ENCODE measurements around the gene GMDS. TPM values are rescaled to one million over a fixed set of nuclear protein-coding genes. Genes with fewer than 3 reads are reported as not detected.

GMDS gene
- total and polyA plus RNA-seq, 4 donors, result 7.3 to 28.3 (median 16.1) TPM

- Histone ChIP-seq H3K4me3 (no peak overlapping the region), H3K27me3 (ENCODE audit: control insufficient read depth in 3 of 3, insufficient read depth in 3 of 3, low read length in 2 of 3) (no peaks in the 10 kb centered on the region), H3K9ac (ENCODE audit: insufficient read depth in 1 of 2, low read length in 2 of 2) (no peak overlapping the region), H3K9me3 (ENCODE audit: control insufficient read depth in 4 of 4, insufficient read depth in 3 of 4, low read length in 3 of 4) (peaks cover 0 to 2% (median 0%) of the 10 kb centered on the region in 4 donors), H3K4me1 (ENCODE audit: control insufficient read depth in 5 of 5, insufficient read depth in 5 of 5, low read length in 5 of 5) (no peaks in the 10 kb centered on the region), H3K36me3 (ENCODE audit: control insufficient read depth in 4 of 4, insufficient read depth in 4 of 4, low read length in 4 of 4) (no peaks in the 10 kb centered on the region), H3K27ac (ENCODE audit: low read depth in 1 of 2, low read length in 1 of 2) (no peak overlapping the region)
- ATAC-seq (ENCODE audit: insufficient read depth, low FRiP score) (no peak), DNase-seq (no peak)
- no peak for TF ChIP-seq CTCF (IDR thresholded peaks at IDR 0.05; ENCODE audit: control extremely low read depth, extremely low read depth)
- WGBS, 2 donors, result 87 to 94% methylated on average over 1 of the region's 1 CpG
These were observed 166.5 kb downstream of the GMDS start for GRCh38 chr6:2078888-2079287.

DNA sequence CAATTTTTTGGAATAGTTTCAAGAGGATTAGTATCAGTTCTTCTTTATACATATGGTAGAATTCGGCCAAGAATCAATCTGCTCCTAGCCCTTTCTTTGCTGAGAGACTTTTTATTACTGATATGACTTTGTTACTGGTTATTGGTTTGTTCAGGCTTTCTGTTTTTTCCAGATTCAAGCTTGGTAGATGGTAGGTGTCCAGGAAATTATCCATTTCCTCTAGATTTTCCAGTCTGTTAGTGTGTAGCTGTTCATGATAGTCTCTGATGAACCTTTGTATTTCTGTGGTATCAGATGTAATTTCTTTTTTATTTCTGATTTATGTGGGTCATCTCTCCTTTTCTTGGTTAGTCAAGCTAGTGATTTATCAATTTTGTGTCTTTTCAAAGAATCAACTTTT, 167.6 kb downstream of the GMDS start:
- 90 to 92% methylated on average over 1 of the region's 1 CpG for WGBS, 2 donors
- H3K9ac ChIP-seq (ENCODE audit: insufficient read depth in 1 of 2, low read length in 2 of 2), result no peak overlapping the region
- no peak for TF ChIP-seq CTCF (IDR thresholded peaks at IDR 0.05; ENCODE audit: control extremely low read depth, extremely low read depth)
- no peak for DNase-seq
- no peak for ATAC-seq (ENCODE audit: insufficient read depth, low FRiP score)
- H3K27ac ChIP-seq (ENCODE audit: low read depth in 1 of 2, low read length in 1 of 2), result no peak overlapping the region
- H3K36me3 ChIP-seq (ENCODE audit: control insufficient read depth in 4 of 4, insufficient read depth in 4 of 4, low read length in 4 of 4), result no peaks in the 10 kb centered on the region
- H3K4me1 ChIP-seq (ENCODE audit: control insufficient read depth in 5 of 5, insufficient read depth in 5 of 5, low read length in 5 of 5), result no peaks in the 10 kb centered on the region
- H3K9me3 ChIP-seq (ENCODE audit: control insufficient read depth in 4 of 4, insufficient read depth in 3 of 4, low read length in 3 of 4), result peaks cover 0 to 2% (median 0%) of the 10 kb centered on the region in 4 donors
- no peak overlapping the region for H3K4me3 ChIP-seq
- no peaks in the 10 kb centered on the region for H3K27me3 ChIP-seq (ENCODE audit: control insufficient read depth in 3 of 3, insufficient read depth in 3 of 3, low read length in 2 of 3)

DNA sequence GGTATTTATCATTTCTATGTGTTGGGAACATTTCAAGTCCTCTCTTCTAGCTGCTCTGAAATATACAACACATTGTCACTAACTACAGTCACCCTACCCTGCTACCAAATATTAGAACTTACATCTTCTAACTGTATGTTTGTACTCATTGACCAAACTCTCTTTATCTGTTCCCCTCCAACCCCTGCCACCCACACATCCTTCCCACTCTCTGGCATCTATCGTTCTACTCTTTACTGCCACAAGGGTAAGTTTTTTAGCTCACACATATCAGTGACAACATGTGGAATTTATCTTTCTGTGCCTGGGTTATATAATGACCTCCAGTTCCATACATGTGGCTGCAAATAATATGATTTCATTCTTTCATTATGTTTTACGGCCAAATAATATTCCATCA, 171.9 kb downstream of the GMDS start:
- Histone ChIP-seq H3K4me1 (ENCODE audit: control insufficient read depth in 5 of 5, insufficient read depth in 5 of 5, low read length in 5 of 5) (no peaks in the 10 kb centered on the region), H3K9me3 (ENCODE audit: control insufficient read depth in 4 of 4, insufficient read depth in 3 of 4, low read length in 3 of 4) (no peaks in the 10 kb centered on the region), H3K27ac (ENCODE audit: low read depth in 1 of 2, low read length in 1 of 2) (no peak overlapping the region), H3K27me3 (ENCODE audit: control insufficient read depth in 3 of 3, insufficient read depth in 3 of 3, low read length in 2 of 3) (no peaks in the 10 kb centered on the region), H3K36me3 (ENCODE audit: control insufficient read depth in 4 of 4, insufficient read depth in 4 of 4, low read length in 4 of 4) (no peaks in the 10 kb centered on the region), H3K9ac (ENCODE audit: insufficient read depth in 1 of 2, low read length in 2 of 2) (no peak overlapping the region), H3K4me3 (no peak overlapping the region)
- 86 to 87% methylated on average over 2 of the region's 2 CpGs for WGBS, 2 donors
- DNase-seq, result no peak
- no peak for TF ChIP-seq CTCF (IDR thresholded peaks at IDR 0.05; ENCODE audit: control extremely low read depth, extremely low read depth)
- no peak for ATAC-seq (ENCODE audit: insufficient read depth, low FRiP score)

DNA sequence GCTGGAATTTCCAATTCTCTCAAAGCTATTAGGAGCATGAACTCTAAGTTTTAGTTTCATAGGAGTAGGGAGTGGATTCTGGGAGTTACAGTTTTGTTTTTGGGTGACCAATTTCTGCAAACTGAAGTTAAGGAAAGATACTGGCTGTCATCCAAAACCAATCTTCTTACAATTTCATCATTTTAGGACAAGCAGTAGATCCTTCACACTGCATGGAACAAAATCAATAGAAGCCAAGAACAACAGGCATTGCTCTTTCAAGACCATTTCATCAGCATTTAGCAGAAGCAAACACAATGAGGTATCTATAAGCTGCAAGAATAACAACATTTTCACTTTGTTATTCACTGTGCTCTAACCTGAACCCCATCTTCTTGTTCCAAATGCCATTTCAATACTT, 173.0 kb downstream of the GMDS start:
- Histone ChIP-seq H3K27ac (ENCODE audit: low read depth in 1 of 2, low read length in 1 of 2) (no peak overlapping the region), H3K9ac (ENCODE audit: insufficient read depth in 1 of 2, low read length in 2 of 2) (no peak overlapping the region), H3K36me3 (ENCODE audit: control insufficient read depth in 4 of 4, insufficient read depth in 4 of 4, low read length in 4 of 4) (no peaks in the 10 kb centered on the region), H3K4me3 (no peak overlapping the region), H3K27me3 (ENCODE audit: control insufficient read depth in 3 of 3, insufficient read depth in 3 of 3, low read length in 2 of 3) (no peaks in the 10 kb centered on the region), H3K4me1 (ENCODE audit: control insufficient read depth in 5 of 5, insufficient read depth in 5 of 5, low read length in 5 of 5) (no peaks in the 10 kb centered on the region), H3K9me3 (ENCODE audit: control insufficient read depth in 4 of 4, insufficient read depth in 3 of 4, low read length in 3 of 4) (no peaks in the 10 kb centered on the region)
- DNase-seq (peak in 1 of 3 donors; percentile 11), ATAC-seq (ENCODE audit: insufficient read depth, low FRiP score) (no peak)
- no peak for TF ChIP-seq CTCF (IDR thresholded peaks at IDR 0.05; ENCODE audit: control extremely low read depth, extremely low read depth)

All from lung (tissue), 12 donors.